H9 (cell line): Measurements from ENCODE around the gene SNX17. TPM values are rescaled to one million over a fixed set of nuclear protein-coding genes. Genes with fewer than 3 reads are reported as not detected.

ENCODE experiments used
- DNase-seq: peaks from one replicate; pipeline ENCODE4 v3.0.0-alpha.2; 2017
- H2AFZ ChIP-seq: one replicate; pipeline ENCODE4 v1.6.1; 2013; ENCODE audit warnings: mild to moderate bottlenecking, low read length, control low read depth, moderate library complexity
- H2AK5ac ChIP-seq: 2 replicates; pipeline ENCODE4 v1.6.1; 2013; ENCODE audit warnings: low read length, control low read depth, mixed read lengths; ENCODE audit not compliant: insufficient read length
- H2BK120ac ChIP-seq: one replicate; pipeline ENCODE4 v1.6.1; 2013; ENCODE audit warnings: low read depth, mild to moderate bottlenecking, low read length, control low read depth, inconsistent platforms; ENCODE audit not compliant: poor library complexity, severe bottlenecking
- H2BK12ac ChIP-seq: 2 replicates; pipeline ENCODE4 v1.6.1; 2013; ENCODE audit warnings: low read length, control low read depth, mixed read lengths, low read depth; ENCODE audit not compliant: insufficient read length
- H2BK15ac ChIP-seq: 2 replicates; pipeline ENCODE4 v1.6.1; 2013; ENCODE audit warnings: low read depth, low read length, control low read depth
- H2BK20ac ChIP-seq: one replicate; pipeline ENCODE4 v1.6.1; 2013; ENCODE audit warnings: low read depth, mild to moderate bottlenecking, low read length, control low read depth, inconsistent platforms; ENCODE audit not compliant: poor library complexity, severe bottlenecking
- H2BK5ac ChIP-seq: 2 replicates; pipeline ENCODE4 v1.6.1; 2013; ENCODE audit warnings: low read length, control low read depth, mixed read lengths; ENCODE audit not compliant: insufficient read length
- H3K14ac ChIP-seq: 2 replicates; pipeline ENCODE4 v1.6.1; 2013; ENCODE audit warnings: low read length, control low read depth; ENCODE audit not compliant: insufficient read depth
- H3K18ac ChIP-seq: 2 replicates; pipeline ENCODE4 v1.6.1; 2013; ENCODE audit warnings: low read depth, mild to moderate bottlenecking, mixed read lengths, low read length, control low read depth; ENCODE audit not compliant: insufficient read length
- H3K23ac ChIP-seq: 2 replicates; pipeline ENCODE4 v1.6.1; 2013; ENCODE audit warnings: low read length, control low read depth, mixed read lengths, low read depth; ENCODE audit not compliant: insufficient read length
- H3K23me2 ChIP-seq: 2 replicates; pipeline ENCODE4 v1.6.1; 2013; ENCODE audit warnings: low read depth, mild to moderate bottlenecking, mixed read lengths, low read length, control low read depth; ENCODE audit not compliant: insufficient read length, poor library complexity, severe bottlenecking
- H3K27ac ChIP-seq: 2 replicates; pipeline ENCODE4 v1.5.1; 2013; ENCODE audit warnings: low read length, control low read depth, mixed read lengths, low read depth; ENCODE audit not compliant: insufficient read length
- H3K27me3 ChIP-seq: 2 replicates; pipeline ENCODE4 v1.6.1; 2013; ENCODE audit warnings: low read length, control low read depth, inconsistent platforms; ENCODE audit not compliant: insufficient read depth
- H3K4ac ChIP-seq: 2 replicates; pipeline ENCODE4 v1.6.1; 2013; ENCODE audit warnings: low read depth, mild to moderate bottlenecking, control low read depth, inconsistent platforms, low read length, moderate library complexity
- H3K4me1 ChIP-seq: 2 replicates; pipeline ENCODE4 v1.6.1; 2013; ENCODE audit warnings: low read length, control low read depth, inconsistent platforms; ENCODE audit not compliant: insufficient read depth
- H3K4me2 ChIP-seq: 2 replicates; pipeline ENCODE4 v1.6.1; 2013; ENCODE audit warnings: low read length, control low read depth, mixed read lengths; ENCODE audit not compliant: insufficient read length, insufficient read depth
- H3K56ac ChIP-seq: 2 replicates; pipeline ENCODE4 v1.6.1; 2013; ENCODE audit warnings: low read depth, mild to moderate bottlenecking, mixed read lengths, low read length, control low read depth; ENCODE audit not compliant: insufficient read length
- H3K79me1 ChIP-seq: 2 replicates; pipeline ENCODE4 v1.6.1; 2013; ENCODE audit warnings: low read depth, mild to moderate bottlenecking, moderate library complexity, low read length, control low read depth, inconsistent platforms; ENCODE audit not compliant: insufficient read depth, poor library complexity, severe bottlenecking
- H3K79me2 ChIP-seq: 2 replicates; pipeline ENCODE4 v1.6.1; 2013; ENCODE audit warnings: low read length, control low read depth, inconsistent platforms; ENCODE audit not compliant: insufficient read depth
- H3K9ac ChIP-seq: 2 replicates; pipeline ENCODE4 v1.6.1; 2013; ENCODE audit warnings: low read length, control low read depth, mixed read lengths; ENCODE audit not compliant: insufficient read length; ENCODE audit errors: extremely low read depth
- H3K9me3 ChIP-seq: one replicate; pipeline ENCODE4 v1.6.1; 2013; ENCODE audit warnings: low read depth, low read length, inconsistent platforms; ENCODE audit not compliant: control insufficient read depth
- H3T11ph ChIP-seq: one replicate; pipeline ENCODE4 v1.6.1; 2013; ENCODE audit warnings: mild to moderate bottlenecking, low read length, control low read depth, inconsistent platforms
- H4K20me1 ChIP-seq: one replicate; pipeline ENCODE4 v1.6.1; 2013; ENCODE audit not compliant: control insufficient read depth, insufficient read length, insufficient read depth
- H4K5ac ChIP-seq: 2 replicates; pipeline ENCODE4 v1.6.1; 2013; ENCODE audit warnings: low read depth, mild to moderate bottlenecking, mixed read lengths, low read length, control low read depth; ENCODE audit not compliant: insufficient read length
- H4K8ac ChIP-seq: replicated peaks from 2 replicates; pipeline ENCODE4 v1.6.1; 2013; ENCODE audit warnings: low read length, control low read depth, mixed read lengths, low read depth; ENCODE audit not compliant: insufficient read length
- H4K91ac ChIP-seq: 2 replicates; pipeline ENCODE4 v1.6.1; 2013; ENCODE audit warnings: low read depth, mild to moderate bottlenecking, moderate library complexity, mixed read lengths, low read length, control low read depth; ENCODE audit not compliant: insufficient read length
- H3K27ac Mint-ChIP-seq, 3 experiments: 2 replicates in 2 of 3; 3 replicates in 1 of 3; pipeline ENCODE4 v1.8.0; 2020 to 2021; ENCODE audit warnings: mixed read lengths in 3 of 3, mild to moderate bottlenecking in 1 of 3, moderate library complexity in 1 of 3
- H3K27me3 Mint-ChIP-seq: 2 replicates; pipeline ENCODE4 v1.8.0; 2021; ENCODE audit warnings: low read depth, mild to moderate bottlenecking, moderate library complexity, mixed read lengths
- H3K36me3 Mint-ChIP-seq, 3 experiments: 2 replicates in 2 of 3; 3 replicates in 1 of 3; pipeline ENCODE4 v1.8.0; 2020 to 2021; ENCODE audit warnings: low read depth in 3 of 3, mixed read lengths in 3 of 3; ENCODE audit not compliant: insufficient read depth in 1 of 3
- H3K4me1 Mint-ChIP-seq, 2 experiments: 2 replicates each; pipeline ENCODE4 v1.8.0; 2020; ENCODE audit warnings: mixed read lengths in 2 of 2
- H3K4me3 Mint-ChIP-seq, 2 experiments: 2 replicates in 1 of 2; 3 replicates in 1 of 2; pipeline ENCODE4 v1.8.0; 2020 to 2021; ENCODE audit warnings: mild to moderate bottlenecking in 2 of 2, mixed read lengths in 2 of 2, moderate library complexity in 1 of 2
- H3K9me3 Mint-ChIP-seq, 2 experiments: 2 replicates in 1 of 2; 3 replicates in 1 of 2; pipeline ENCODE4 v1.8.0; 2020; ENCODE audit warnings: mild to moderate bottlenecking in 2 of 2, mixed read lengths in 2 of 2, moderate library complexity in 1 of 2
- CTCF ChIP-seq: fragments of 200-600 bp; sonication (generic); conservative IDR thresholded peaks from 3 replicates; pipeline ENCODE4 v1.8.0; 2021; ENCODE audit warnings: antibody characterized with exemption, mild to moderate bottlenecking
- WGBS: extraction: QIAGEN DNeasy Blood & Tissue Kit; methylation state at CpG from one replicate; pipeline ENCODE4 v1.1.7; 2013; ENCODE audit warnings: missing lambda C conversion rate, low lambda C conversion rate, mixed read lengths; ENCODE audit not compliant: insufficient read length; ENCODE audit errors: extremely low coverage; 5-methylcytosine and 5-hydroxymethylcytosine counted together
- total RNA-seq: library from RNA; stranded (reverse); gene quantifications from 2 replicates; pipeline ENCODE4 v1.2.1, GENCODE V29; 2021

SNX17 gene
- total RNA-seq, 1 experiment from 2014 or later: 81.1 TPM

GRCh38 chr2:27398962-27399361, 28.5 kb downstream of the SNX17 start:
- no peak overlapping the region for H3T11ph ChIP-seq
- H3K36me3 Mint-ChIP-seq: peaks cover 9 to 30% (median 21%) of the 10 kb centered on the region in 3 experiments; a peak in 6 of 7 replicates
- peaks cover 56% of the 10 kb centered on the region; the same call in 1 of the 2 replicates for H3K79me2 ChIP-seq
- H4K20me1 ChIP-seq: no peaks in the 10 kb centered on the region
- H3K27ac ChIP-seq: no peak overlapping the region
- no peak for DNase-seq
- no peak overlapping the region for H2AFZ ChIP-seq
- no peak for TF ChIP-seq CTCF
- no peaks in the 10 kb centered on the region for H3K27me3 Mint-ChIP-seq
- no peak overlapping the region for H3K4me3 Mint-ChIP-seq
- H3K9me3 Mint-ChIP-seq: no peaks in the 10 kb centered on the region
- H3K9ac ChIP-seq: no peak overlapping the region
- H4K5ac ChIP-seq: no peak overlapping the region
- H3K4me1 ChIP-seq: no peaks in the 10 kb centered on the region
- no peak overlapping the region for H3K18ac ChIP-seq
- peaks cover 8% of the 10 kb centered on the region for H3K79me1 ChIP-seq
- no peak overlapping the region for H2BK15ac ChIP-seq
- no peaks in the 10 kb centered on the region for H3K9me3 ChIP-seq
- H2BK20ac ChIP-seq: no peak overlapping the region
- no peak overlapping the region for H4K91ac ChIP-seq
- H2AK5ac ChIP-seq: no peak overlapping the region
- no peak overlapping the region for H4K8ac ChIP-seq
- no peak overlapping the region for H3K4me2 ChIP-seq
- no peaks in the 10 kb centered on the region for H3K23me2 ChIP-seq
- WGBS: no CpG with 5 or more reads among the region's 5 CpGs
- H3K23ac ChIP-seq: no peak overlapping the region
- no peak overlapping the region for H3K14ac ChIP-seq
- no peak overlapping the region for H2BK5ac ChIP-seq
- no peaks in the 10 kb centered on the region for H3K27me3 ChIP-seq
- H3K27ac Mint-ChIP-seq: peak overlapping the region in 1 of 3 experiments; percentile 82; a peak in 2 of 7 replicates
- no peak overlapping the region for H3K56ac ChIP-seq
- no peak overlapping the region for H3K4ac ChIP-seq
- no peak overlapping the region for H2BK120ac ChIP-seq
- no peaks in the 10 kb centered on the region for H3K4me1 Mint-ChIP-seq
- no peak overlapping the region for H2BK12ac ChIP-seq
